HL-60 (cell line): ENCODE data around the gene MAP7D1.

Source experiments
- SPI1 ChIP-seq: IDR thresholded peaks from 2 replicates; pipeline ENCODE4 v1.6.1; 2012; ENCODE audit warnings: low read depth, mild to moderate bottlenecking, borderline replicate concordance
- TF ChIP-seq, protein P1 (sequence below): IDR thresholded peaks from one replicate; pipeline ENCODE4 v1.5.1; 2011; ENCODE audit warnings: low read length, control low read depth, inconsistent platforms; ENCODE audit not compliant: insufficient read depth
- TF ChIP-seq, protein P2 (sequence below): IDR thresholded peaks from 2 replicates; pipeline ENCODE4 v1.6.1; 2012; ENCODE audit warnings: low read depth; ENCODE audit not compliant: insufficient replicate concordance

DNA sequence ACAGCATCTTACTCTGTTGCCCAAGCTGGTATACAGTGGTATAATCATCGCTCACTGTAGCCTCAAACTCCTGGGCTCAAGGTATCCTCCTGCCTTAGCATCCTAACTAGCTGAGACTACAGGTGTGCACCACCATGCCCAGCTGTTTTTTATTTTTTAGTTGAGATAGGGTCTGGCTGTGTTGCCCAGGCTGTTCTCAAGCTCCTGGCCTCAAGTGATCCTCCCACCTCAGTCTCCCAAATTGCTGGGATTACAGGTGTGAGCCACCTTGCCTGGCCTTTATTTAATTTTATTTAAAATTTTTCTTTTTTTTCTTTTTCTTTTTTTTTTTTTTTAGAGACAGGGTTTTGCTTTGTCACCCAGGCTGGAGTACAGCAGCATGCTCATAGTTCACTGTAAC is 9.2 kb downstream of the MAP7D1 start:
- TF ChIP-seq, protein P1, sequence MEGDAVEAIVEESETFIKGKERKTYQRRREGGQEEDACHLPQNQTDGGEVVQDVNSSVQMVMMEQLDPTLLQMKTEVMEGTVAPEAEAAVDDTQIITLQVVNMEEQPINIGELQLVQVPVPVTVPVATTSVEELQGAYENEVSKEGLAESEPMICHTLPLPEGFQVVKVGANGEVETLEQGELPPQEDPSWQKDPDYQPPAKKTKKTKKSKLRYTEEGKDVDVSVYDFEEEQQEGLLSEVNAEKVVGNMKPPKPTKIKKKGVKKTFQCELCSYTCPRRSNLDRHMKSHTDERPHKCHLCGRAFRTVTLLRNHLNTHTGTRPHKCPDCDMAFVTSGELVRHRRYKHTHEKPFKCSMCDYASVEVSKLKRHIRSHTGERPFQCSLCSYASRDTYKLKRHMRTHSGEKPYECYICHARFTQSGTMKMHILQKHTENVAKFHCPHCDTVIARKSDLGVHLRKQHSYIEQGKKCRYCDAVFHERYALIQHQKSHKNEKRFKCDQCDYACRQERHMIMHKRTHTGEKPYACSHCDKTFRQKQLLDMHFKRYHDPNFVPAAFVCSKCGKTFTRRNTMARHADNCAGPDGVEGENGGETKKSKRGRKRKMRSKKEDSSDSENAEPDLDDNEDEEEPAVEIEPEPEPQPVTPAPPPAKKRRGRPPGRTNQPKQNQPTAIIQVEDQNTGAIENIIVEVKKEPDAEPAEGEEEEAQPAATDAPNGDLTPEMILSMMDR: no peak
- TF ChIP-seq, protein P2, sequence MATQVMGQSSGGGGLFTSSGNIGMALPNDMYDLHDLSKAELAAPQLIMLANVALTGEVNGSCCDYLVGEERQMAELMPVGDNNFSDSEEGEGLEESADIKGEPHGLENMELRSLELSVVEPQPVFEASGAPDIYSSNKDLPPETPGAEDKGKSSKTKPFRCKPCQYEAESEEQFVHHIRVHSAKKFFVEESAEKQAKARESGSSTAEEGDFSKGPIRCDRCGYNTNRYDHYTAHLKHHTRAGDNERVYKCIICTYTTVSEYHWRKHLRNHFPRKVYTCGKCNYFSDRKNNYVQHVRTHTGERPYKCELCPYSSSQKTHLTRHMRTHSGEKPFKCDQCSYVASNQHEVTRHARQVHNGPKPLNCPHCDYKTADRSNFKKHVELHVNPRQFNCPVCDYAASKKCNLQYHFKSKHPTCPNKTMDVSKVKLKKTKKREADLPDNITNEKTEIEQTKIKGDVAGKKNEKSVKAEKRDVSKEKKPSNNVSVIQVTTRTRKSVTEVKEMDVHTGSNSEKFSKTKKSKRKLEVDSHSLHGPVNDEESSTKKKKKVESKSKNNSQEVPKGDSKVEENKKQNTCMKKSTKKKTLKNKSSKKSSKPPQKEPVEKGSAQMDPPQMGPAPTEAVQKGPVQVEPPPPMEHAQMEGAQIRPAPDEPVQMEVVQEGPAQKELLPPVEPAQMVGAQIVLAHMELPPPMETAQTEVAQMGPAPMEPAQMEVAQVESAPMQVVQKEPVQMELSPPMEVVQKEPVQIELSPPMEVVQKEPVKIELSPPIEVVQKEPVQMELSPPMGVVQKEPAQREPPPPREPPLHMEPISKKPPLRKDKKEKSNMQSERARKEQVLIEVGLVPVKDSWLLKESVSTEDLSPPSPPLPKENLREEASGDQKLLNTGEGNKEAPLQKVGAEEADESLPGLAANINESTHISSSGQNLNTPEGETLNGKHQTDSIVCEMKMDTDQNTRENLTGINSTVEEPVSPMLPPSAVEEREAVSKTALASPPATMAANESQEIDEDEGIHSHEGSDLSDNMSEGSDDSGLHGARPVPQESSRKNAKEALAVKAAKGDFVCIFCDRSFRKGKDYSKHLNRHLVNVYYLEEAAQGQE: no peak
- no peak for TF ChIP-seq SPI1
